Smooth muscle cell (in vitro differentiated cells): Measurements from ENCODE around the gene SPPL2A. TPM values are rescaled to one million over a fixed set of nuclear protein-coding genes. Genes with fewer than 3 reads are reported as not detected.

Source experiments
- DNase-seq: peaks from one replicate; lab custom pipeline; 2025; ENCODE audit not compliant: unreplicated experiment; lab: John Stamatoyannopoulos, UW
- H2AFZ ChIP-seq: fragments of 200-600 bp; sonication (generic); 2 replicates; pipeline ENCODE4 v1.6.0; 2016; ENCODE audit warnings: antibody characterized with exemption, low read depth, mild to moderate bottlenecking
- H3F3A ChIP-seq: fragments of 200-600 bp; sonication (generic); 2 replicates; pipeline ENCODE4 v1.6.0; 2017; ENCODE audit warnings: antibody characterized with exemption, low read depth
- H3K27ac ChIP-seq: fragments of 200-600 bp; sonication (generic); 2 replicates; pipeline ENCODE4 v1.5.1; 2016; ENCODE audit warnings: low read depth, mild to moderate bottlenecking
- H3K27me3 ChIP-seq: fragments of 200-600 bp; sonication (generic); 2 replicates; pipeline ENCODE4 v1.6.1; 2016; ENCODE audit warnings: low read depth, mild to moderate bottlenecking
- H3K36me3 ChIP-seq: fragments of 200-600 bp; sonication (generic); 2 replicates; pipeline ENCODE4 v1.5.1; 2016; ENCODE audit warnings: low read depth
- H3K4me1 ChIP-seq: fragments of 200-600 bp; sonication (generic); 2 replicates; pipeline ENCODE4 v1.5.1; 2016; ENCODE audit warnings: low read depth
- H3K4me2 ChIP-seq: fragments of 200-600 bp; sonication (generic); 2 replicates; pipeline ENCODE4 v1.6.0; 2016; ENCODE audit warnings: mild to moderate bottlenecking
- H3K4me3 ChIP-seq: fragments of 200-600 bp; sonication (generic); 2 replicates; pipeline ENCODE4 v1.5.1; 2016; ENCODE audit warnings: mild to moderate bottlenecking
- H3K79me2 ChIP-seq: fragments of 200-600 bp; sonication (generic); 2 replicates; pipeline ENCODE4 v1.6.0; 2016; ENCODE audit warnings: low read depth, mild to moderate bottlenecking
- H3K9ac ChIP-seq: fragments of 200-600 bp; sonication (generic); 2 replicates; pipeline ENCODE4 v1.6.0; 2016; ENCODE audit warnings: low read depth
- H3K9me3 ChIP-seq: fragments of 200-600 bp; sonication (generic); replicated peaks from 2 replicates; pipeline ENCODE4 v1.5.1; 2016; ENCODE audit warnings: low read depth
- H4K20me1 ChIP-seq: fragments of 200-600 bp; sonication (generic); 2 replicates; pipeline ENCODE4 v1.6.0; 2016; ENCODE audit warnings: low read depth
- WGBS: methylation state at CpG from one replicate; pipeline ENCODE4 v1.1.7; 2016; ENCODE audit warnings: low lambda C conversion rate; 5-methylcytosine and 5-hydroxymethylcytosine counted together
- polyA plus RNA-seq: library from polyadenylated mRNA; unstranded; fragments of >200 nt; fragmentation: Nextera tagmentation; extraction: Ambion mirVana; gene quantifications from 2 replicates; pipeline ENCODE4 v1.2.1, GENCODE V29; 2016
- total RNA-seq: library from RNA; depleted of rRNA; stranded (reverse); fragments of >200 nt; gene quantifications from 2 replicates; pipeline ENCODE4 v1.2.3, GENCODE V29; 2014
- TF ChIP-seq, protein P1 (sequence below): fragments of 200-600 bp; sonication (generic); IDR thresholded peaks from 2 replicates; pipeline ENCODE4 v1.5.1; 2017; ENCODE audit warnings: borderline replicate concordance, mild to moderate bottlenecking, antibody characterized with exemption; ENCODE audit not compliant: insufficient read depth, poor library complexity, severe bottlenecking

SPPL2A gene
- total and polyA plus RNA-seq, 2 experiments from 2014 or later, result 62.2 to 265 TPM

DNA sequence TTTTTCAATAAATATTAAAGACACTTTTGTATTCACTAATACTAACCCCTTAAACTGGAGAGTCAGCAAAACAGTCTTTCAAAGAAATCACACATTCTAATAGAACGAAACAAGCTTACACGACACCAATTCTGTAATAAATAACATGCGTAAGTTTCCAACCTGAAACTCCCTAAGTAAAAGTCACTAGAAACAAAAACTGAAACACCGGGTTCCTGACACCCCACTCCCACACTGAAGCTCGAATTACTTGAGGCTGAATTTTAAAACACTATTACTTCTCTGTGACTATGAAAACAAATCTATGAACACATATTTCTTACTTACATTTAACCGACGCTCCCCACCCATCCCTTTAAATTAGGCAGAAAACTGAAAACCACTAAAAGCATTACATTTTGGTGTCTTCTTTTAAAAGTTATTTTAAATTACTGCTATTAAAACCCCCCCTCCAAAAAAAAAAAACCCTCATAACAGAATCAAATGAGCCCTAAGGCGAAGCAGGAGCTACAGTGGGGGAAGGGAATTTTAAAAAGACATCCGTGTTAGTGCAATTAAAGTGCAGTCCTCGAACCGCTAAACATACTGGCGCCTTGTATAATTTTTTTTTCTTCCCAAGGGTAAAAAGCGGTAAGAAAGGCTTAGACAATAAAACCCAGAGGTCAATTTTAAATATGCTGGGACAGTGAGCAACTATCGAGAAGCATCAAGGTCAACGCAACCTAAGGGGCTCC is 878 bp downstream of the SPPL2A start:
- H3K4me2 ChIP-seq, result peak overlapping the region; percentile 93
- no peaks in the 10 kb centered on the region for H3K9me3 ChIP-seq
- no peaks in the 10 kb centered on the region for H3K36me3 ChIP-seq
- H2AFZ ChIP-seq, result peak overlapping the region; percentile 93
- no peaks in the 10 kb centered on the region for H3K27me3 ChIP-seq
- WGBS, result 4% methylated on average over 15 of the region's 15 CpGs
- H3F3A ChIP-seq, result peaks cover 6% of the 10 kb centered on the region
- H3K9ac ChIP-seq, result peak overlapping the region; percentile 91
- no peak for DNase-seq
- peaks cover 51% of the 10 kb centered on the region for H3K79me2 ChIP-seq
- H4K20me1 ChIP-seq, result peaks cover 25% of the 10 kb centered on the region
- no peaks in the 10 kb centered on the region for H3K4me1 ChIP-seq
- TF ChIP-seq, protein P1, sequence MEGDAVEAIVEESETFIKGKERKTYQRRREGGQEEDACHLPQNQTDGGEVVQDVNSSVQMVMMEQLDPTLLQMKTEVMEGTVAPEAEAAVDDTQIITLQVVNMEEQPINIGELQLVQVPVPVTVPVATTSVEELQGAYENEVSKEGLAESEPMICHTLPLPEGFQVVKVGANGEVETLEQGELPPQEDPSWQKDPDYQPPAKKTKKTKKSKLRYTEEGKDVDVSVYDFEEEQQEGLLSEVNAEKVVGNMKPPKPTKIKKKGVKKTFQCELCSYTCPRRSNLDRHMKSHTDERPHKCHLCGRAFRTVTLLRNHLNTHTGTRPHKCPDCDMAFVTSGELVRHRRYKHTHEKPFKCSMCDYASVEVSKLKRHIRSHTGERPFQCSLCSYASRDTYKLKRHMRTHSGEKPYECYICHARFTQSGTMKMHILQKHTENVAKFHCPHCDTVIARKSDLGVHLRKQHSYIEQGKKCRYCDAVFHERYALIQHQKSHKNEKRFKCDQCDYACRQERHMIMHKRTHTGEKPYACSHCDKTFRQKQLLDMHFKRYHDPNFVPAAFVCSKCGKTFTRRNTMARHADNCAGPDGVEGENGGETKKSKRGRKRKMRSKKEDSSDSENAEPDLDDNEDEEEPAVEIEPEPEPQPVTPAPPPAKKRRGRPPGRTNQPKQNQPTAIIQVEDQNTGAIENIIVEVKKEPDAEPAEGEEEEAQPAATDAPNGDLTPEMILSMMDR, result no peak
- H3K27ac ChIP-seq, result peak overlapping the region; percentile 78
- peak overlapping the region; percentile 78 for H3K4me3 ChIP-seq

DNA sequence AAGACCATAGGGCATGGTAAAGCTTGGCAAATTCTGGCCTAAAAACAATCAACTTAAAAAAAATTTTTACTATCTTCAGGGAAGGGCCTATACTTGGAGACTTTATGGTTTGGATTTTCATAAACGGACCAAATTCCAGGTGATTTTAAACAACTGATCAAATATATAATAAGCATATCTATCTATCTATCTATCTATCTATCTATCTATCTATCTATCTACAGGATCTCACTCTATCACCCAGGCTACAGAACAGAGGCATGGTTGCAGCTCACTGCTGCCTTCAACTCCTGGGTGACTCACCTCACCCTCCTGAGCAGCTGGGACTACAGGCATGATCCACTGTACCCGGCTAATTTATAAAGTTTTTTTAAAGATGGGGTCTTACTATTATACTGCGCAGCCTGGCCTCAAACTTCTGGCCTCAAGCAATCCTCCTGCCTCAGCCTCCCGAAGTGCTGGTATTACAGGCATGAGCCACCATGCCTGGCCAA is 6.7 kb downstream of the SPPL2A start:
- H3K9me3 ChIP-seq, result no peaks in the 10 kb centered on the region
- H3K4me2 ChIP-seq, result no peak overlapping the region
- H3K9ac ChIP-seq, result no peak overlapping the region
- no peaks in the 10 kb centered on the region for H3K27me3 ChIP-seq
- 93% methylated on average over 4 of the region's 4 CpGs for WGBS
- no peaks in the 10 kb centered on the region for H3K4me1 ChIP-seq
- no peak overlapping the region for H3K4me3 ChIP-seq
- H3K27ac ChIP-seq, result no peak overlapping the region
- no peaks in the 10 kb centered on the region for H3K36me3 ChIP-seq
- TF ChIP-seq, protein P1, result no peak
- DNase-seq, result no peak
- peaks cover 70% of the 10 kb centered on the region for H4K20me1 ChIP-seq
- peaks cover 86% of the 10 kb centered on the region for H3K79me2 ChIP-seq
- H3F3A ChIP-seq, result peaks cover 4% of the 10 kb centered on the region
- H2AFZ ChIP-seq, result no peak overlapping the region

DNA sequence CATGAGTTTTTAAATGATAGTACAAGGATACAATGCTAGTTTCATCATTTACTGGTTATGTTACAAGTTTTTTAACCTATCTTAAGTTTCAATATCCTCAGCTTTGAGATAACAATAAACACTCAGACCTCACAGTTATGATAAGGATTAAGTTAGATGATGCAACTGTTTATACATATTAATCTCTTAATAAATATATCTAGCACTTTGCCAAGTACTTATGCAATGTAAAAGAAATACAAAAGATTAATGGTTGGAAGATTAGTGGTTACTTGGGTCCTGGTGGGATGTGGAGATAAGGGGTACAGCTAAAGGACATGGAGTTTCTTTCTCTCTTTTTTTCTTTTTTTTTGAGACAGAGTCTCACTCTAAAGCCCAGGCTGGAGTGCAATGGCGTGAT is 12.0 kb downstream of the SPPL2A start:
- Histone ChIP-seq H3K36me3 (no peaks in the 10 kb centered on the region), H3K9me3 (no peaks in the 10 kb centered on the region), H3K27me3 (no peaks in the 10 kb centered on the region), H4K20me1 (peaks cover 83% of the 10 kb centered on the region), H3K79me2 (peaks cover 55% of the 10 kb centered on the region), H3K27ac (peak overlapping the region; percentile 30), H3K4me2 (peak overlapping the region; percentile 75), H2AFZ (no peak overlapping the region), H3K4me3 (no peak overlapping the region), H3K4me1 (peaks cover 4% of the 10 kb centered on the region), H3F3A (peaks cover 12% of the 10 kb centered on the region), H3K9ac (no peak overlapping the region)
- TF ChIP-seq, protein P1, result no peak
- DNase-seq, result no peak
- WGBS, result no CpG with 5 or more reads among the region's 1 CpG
